Measurements from ENCODE around the gene STAMBPL1. TPM values are rescaled to one million over a fixed set of nuclear protein-coding genes. Genes with fewer than 3 reads are reported as not detected.

The STAMBPL1 gene
- 10 to 100 TPM; 13.3 to 35.8 (median 14.2) TPM for total RNA-seq

GRCh38 chr10:88879534-88880281 lies at the start of gene STAMBPL1:
Gene STAMBPL1 (plus strand): TSS chr10:88880245. CDS start chr10:88901709, 21,464 bp downstream.
- DNase-seq (ENCODE audit: low spot score in 2 of 2): peak; percentile 75 to 77
- TF ChIP-seq CTCF (IDR thresholded peaks at IDR 0.05): no peak
- peaks cover 36% of the 10 kb centered on the region for H3K4me1 ChIP-seq
- H3K27ac ChIP-seq: peak within 1 kb of the TSS; percentile 93
- H3K36me3 ChIP-seq: no peaks in the 10 kb centered on the region
- H3K4me3 ChIP-seq: peak within 1 kb of the TSS; percentile 65
- no peaks in the 10 kb centered on the region for H3K9me3 ChIP-seq
- 6% methylated on average over 13 of the region's 26 CpGs for WGBS
- H3K27me3 ChIP-seq: no peaks in the 10 kb centered on the region

GRCh38 chr10:88830643-88831268 lies 49.3 kb upstream of the STAMBPL1 start:
- 87% methylated on average over 9 of the region's 9 CpGs for whole genome bisulfite sequencing
- H3K36me3 ChIP-seq: no peaks in the 10 kb centered on the region
- H3K4me1 ChIP-seq: peaks cover 8% of the 10 kb centered on the region
- H3K9me3 ChIP-seq: no peaks in the 10 kb centered on the region
- no peak overlapping the region for H3K4me3 ChIP-seq
- TF ChIP-seq CTCF (IDR thresholded peaks at IDR 0.05): no peak
- TF ChIP-seq EP300 (IDR thresholded peaks at IDR 0.05): no peak
- TF ChIP-seq POLR2AphosphoS5 (IDR thresholded peaks at IDR 0.05): no peak
- TF ChIP-seq POLR2A (IDR thresholded peaks at IDR 0.05): no peak
- no peak for DNase-seq (ENCODE audit: low spot score in 2 of 2)
- no peaks in the 10 kb centered on the region for H3K27me3 ChIP-seq
- no peak overlapping the region for H3K27ac ChIP-seq

GRCh38 chr10:88831709-88832108 lies 48.3 kb upstream of the STAMBPL1 start:
- no peaks in the 10 kb centered on the region for H3K9me3 ChIP-seq
- TF ChIP-seq POLR2A (IDR thresholded peaks at IDR 0.05): no peak
- TF ChIP-seq EP300 (IDR thresholded peaks at IDR 0.05): no peak
- TF ChIP-seq CTCF (IDR thresholded peaks at IDR 0.05): no peak
- TF ChIP-seq POLR2AphosphoS5 (IDR thresholded peaks at IDR 0.05): no peak
- H3K4me1 ChIP-seq: peaks cover 16% of the 10 kb centered on the region
- H3K36me3 ChIP-seq: no peaks in the 10 kb centered on the region
- no peak for DNase-seq (ENCODE audit: low spot score in 2 of 2)
- H3K27me3 ChIP-seq: no peaks in the 10 kb centered on the region
- H3K27ac ChIP-seq: no peak overlapping the region
- no peak overlapping the region for H3K4me3 ChIP-seq
- WGBS: 44% methylated on average over 8 of the region's 8 CpGs

GRCh38 chr10:88832376-88832775 lies 47.7 kb upstream of the STAMBPL1 start:
- no peak for DNase-seq (ENCODE audit: low spot score in 2 of 2)
- TF ChIP-seq EP300 (IDR thresholded peaks at IDR 0.05) (no peak), POLR2A (IDR thresholded peaks at IDR 0.05) (no peak), CTCF (IDR thresholded peaks at IDR 0.05) (no peak), POLR2AphosphoS5 (IDR thresholded peaks at IDR 0.05) (no peak)
- H3K27me3 ChIP-seq: no peaks in the 10 kb centered on the region
- no peaks in the 10 kb centered on the region for H3K9me3 ChIP-seq
- H3K4me1 ChIP-seq: peaks cover 20% of the 10 kb centered on the region
- no peak overlapping the region for H3K27ac ChIP-seq
- no peaks in the 10 kb centered on the region for H3K36me3 ChIP-seq
- H3K4me3 ChIP-seq: no peak overlapping the region

- Histone ChIP-seq H3K4me1 (peaks cover 28% of the 10 kb centered on the region), H3K4me3 (no peak overlapping the region), H3K36me3 (no peaks in the 10 kb centered on the region), H3K9me3 (no peaks in the 10 kb centered on the region), H3K27ac (no peak overlapping the region), H3K27me3 (no peaks in the 10 kb centered on the region)
- 92% methylated on average over 2 of the region's 2 CpGs for WGBS
- TF ChIP-seq POLR2AphosphoS5 (IDR thresholded peaks at IDR 0.05) (no peak), POLR2A (IDR thresholded peaks at IDR 0.05) (no peak), EP300 (IDR thresholded peaks at IDR 0.05) (no peak)
- no peak for DNase-seq (ENCODE audit: low spot score in 2 of 2)
Observed at GRCh38 chr10:88833156-88833555, 46.9 kb upstream of the STAMBPL1 start.
